ENCODE results near the gene ZMIZ2.

The ZMIZ2 gene

GRCh38 chr7:44764665-44765578 is 16.3 kb downstream of the ZMIZ2 start:
- TF ChIP-seq, protein P1, sequence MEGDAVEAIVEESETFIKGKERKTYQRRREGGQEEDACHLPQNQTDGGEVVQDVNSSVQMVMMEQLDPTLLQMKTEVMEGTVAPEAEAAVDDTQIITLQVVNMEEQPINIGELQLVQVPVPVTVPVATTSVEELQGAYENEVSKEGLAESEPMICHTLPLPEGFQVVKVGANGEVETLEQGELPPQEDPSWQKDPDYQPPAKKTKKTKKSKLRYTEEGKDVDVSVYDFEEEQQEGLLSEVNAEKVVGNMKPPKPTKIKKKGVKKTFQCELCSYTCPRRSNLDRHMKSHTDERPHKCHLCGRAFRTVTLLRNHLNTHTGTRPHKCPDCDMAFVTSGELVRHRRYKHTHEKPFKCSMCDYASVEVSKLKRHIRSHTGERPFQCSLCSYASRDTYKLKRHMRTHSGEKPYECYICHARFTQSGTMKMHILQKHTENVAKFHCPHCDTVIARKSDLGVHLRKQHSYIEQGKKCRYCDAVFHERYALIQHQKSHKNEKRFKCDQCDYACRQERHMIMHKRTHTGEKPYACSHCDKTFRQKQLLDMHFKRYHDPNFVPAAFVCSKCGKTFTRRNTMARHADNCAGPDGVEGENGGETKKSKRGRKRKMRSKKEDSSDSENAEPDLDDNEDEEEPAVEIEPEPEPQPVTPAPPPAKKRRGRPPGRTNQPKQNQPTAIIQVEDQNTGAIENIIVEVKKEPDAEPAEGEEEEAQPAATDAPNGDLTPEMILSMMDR (IDR thresholded peaks at IDR 0.05): no peak

DNA sequence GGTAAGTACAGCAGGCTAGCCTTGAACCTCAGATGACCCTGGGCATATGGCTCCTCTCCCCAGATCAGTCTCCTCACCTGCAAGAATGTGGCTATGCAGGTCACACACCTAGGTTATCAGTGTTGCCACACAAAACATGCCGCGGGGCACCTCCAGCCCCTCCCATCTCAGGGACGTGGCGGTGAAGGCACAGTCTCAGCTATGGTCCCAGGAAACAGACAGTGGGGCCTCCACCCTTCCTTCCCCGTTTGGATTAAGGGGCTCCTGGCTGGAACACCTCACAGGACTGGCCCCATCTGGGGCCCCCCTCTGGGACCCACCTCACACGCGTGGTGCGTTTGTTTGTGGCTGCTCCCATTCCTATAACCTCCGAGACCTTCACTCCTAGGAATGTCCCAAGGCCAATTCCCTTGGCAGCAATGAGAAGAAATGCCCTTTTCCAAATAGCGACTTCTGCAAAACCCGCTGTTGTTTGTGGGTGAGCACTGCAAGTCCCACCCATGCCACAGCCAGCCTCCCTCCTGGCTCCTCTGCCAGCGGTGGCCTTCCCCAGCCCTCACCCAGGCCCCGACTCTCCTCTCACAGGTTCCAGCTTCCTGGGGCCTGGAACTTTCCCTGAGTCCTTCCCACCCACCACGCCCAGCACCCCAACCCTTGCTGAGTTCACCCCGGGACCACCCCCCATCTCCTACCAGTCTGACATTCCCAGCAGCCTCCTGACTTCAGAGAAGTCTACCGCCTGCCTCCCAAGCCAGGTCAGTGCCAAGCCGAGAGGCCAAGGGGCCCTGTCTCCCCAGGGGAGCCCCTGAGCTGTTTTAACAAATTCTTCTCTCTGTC is 17.1 kb downstream of the ZMIZ2 start:
- TF ChIP-seq, protein P1 (IDR thresholded peaks at IDR 0.05): no peak

DNA sequence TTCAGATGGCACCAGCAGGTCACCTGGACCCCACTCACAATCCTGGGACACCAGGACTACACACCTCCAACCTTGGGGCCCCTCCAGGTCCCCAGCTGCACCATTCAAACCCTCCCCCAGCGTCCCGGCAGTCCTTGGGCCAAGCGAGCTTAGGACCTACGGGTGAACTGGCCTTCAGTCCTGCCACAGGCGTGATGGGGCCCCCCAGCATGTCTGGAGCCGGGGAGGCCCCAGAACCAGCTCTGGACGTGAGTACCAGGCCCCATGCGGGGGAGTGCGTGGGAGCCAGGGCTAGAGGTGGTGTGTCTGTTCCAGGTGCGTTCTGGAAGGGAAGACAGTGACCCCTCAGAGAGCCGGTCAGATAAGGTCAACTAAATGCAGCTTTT is 17.8 kb downstream of the ZMIZ2 start:
- TF ChIP-seq, protein P1 (IDR thresholded peaks at IDR 0.05): no peak

GRCh38 chr7:44767134-44767911 is 18.7 kb downstream of the ZMIZ2 start:
- TF ChIP-seq, protein P1 (IDR thresholded peaks at IDR 0.05): no peak

DNA sequence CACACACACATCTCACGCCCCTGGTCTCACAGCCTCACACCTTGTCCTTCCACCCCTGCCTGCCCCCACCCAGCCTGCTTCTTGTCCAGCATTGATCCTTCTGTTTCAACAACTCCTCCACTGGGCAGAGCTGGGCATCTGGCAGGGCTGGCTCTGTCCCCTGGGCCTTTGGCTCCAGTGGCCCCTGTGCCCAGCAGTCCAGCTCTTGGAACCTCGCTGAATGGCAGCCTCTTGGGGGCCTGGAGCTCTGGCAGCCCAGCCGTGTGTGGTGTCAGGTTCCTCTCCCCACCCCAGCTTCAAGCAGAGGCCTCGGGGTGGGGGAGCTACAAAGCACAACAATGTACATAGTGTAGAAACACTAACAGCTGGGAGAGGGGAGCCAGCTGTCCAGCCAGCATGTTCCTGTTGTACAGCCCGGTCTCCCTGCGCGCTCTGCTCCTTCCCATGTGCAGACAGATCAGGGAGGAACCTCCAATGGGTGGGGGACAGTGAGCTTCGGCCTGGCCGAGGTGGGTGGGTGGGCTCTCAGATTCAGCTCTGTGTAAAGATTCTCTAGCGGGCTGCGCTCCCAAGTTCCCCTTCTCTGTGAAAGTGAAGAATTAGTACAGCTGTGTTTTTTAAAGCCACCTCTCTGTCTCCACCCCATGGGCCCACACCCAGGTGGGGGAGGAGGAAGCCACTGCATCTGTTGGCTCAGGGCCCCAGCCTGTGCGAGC is 19.4 kb downstream of the ZMIZ2 start:
- TF ChIP-seq, protein P1 (IDR thresholded peaks at IDR 0.05): no peak

DNA sequence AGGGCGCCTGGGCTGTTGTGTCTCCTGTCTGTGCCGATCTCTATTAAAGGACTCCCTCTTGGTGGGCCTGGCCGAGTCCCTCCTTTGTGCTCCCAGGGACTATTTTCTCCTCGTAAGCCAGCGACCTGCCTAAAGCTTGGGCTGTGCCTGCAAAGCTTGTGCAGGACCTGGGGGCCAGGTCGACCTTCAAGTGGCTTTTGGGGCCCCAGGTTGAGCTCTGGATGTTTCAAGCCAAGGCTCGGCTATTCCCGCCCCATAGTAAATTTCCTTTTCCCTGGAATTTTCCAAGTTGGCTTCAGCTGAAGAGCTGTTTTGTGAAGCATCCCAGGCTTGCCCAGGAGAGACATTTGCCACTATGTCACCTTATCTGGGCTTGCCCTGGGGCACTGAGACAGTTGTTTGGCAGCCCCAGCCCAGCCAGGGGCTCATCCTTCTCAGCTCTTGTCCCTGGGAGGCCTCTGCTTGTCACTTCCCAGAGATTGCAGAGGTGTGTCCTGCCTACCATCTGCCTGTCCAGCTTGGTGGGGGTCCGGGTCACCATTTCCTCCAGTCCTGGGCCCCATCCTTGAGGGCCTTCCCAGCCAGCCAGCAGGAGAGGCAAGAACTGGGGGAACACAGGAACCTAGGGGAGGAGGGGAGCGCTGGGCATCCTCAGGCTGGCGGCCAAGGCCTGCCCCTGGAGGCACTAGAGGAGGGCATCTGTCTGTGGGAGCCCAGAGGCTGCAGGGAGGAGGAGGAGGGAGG is 20.2 kb downstream of the ZMIZ2 start:
- TF ChIP-seq, protein P1 (IDR thresholded peaks at IDR 0.05): no peak
